ENCODE results near the gene SNX9.

- no peak for TF ChIP-seq CTCF (conservative IDR thresholded peaks at IDR 0.05)
- no peak for TF ChIP-seq ZFX (IDR thresholded peaks at IDR 0.05)
Measured at GRCh38 chr6:157838718-157839430, 15.8 kb downstream of the SNX9 start.
